ENCODE results near the gene SYNGR2.

Gene SYNGR2

DNA sequence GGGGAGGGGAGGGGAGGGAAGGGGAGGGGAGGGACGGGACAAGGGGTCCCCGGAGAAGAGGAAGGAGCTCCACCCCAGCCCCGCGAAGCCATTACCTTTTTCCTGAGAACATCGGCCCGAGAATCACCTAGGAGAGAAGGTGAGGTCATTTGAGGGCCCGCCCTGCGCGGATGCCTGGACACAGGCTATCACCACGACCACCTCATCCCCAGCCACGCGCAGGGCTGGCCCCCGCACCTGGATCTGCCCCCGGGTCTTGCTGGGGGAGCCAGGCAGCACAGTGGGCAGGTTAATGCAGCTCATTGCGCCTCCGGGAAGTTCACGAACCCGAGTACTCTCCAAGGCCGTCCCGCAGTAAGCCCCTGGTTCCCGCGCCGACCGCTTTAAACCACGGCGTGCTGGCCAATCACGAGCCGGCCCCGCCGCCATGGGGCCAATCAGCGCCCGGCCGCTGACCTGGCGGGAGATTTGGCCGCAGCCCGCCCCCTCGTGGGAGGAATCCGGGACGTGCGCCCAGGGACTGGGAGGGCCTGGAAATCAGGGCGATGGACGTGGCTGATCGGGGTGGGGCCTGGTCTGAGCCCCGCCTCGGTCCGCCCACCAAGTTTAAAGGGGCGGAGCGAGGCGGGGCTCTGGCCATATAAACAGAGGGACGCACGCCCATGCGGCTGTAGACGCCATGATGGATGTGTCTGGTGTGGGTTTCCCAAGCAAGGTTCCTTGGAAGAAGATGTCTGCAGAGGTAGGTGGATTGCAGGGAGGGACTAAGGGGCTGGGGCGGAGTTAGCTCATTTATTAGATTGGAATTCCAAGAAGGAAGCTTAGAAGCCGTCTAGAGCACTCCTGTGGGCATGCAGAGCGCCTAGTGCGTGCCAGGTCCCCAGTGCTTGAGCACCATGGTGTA, 18.6 kb downstream of the SYNGR2 start, which contains the start of the genes AFMID and TK1 (continued):
- TF ChIP-seq, protein P1, sequence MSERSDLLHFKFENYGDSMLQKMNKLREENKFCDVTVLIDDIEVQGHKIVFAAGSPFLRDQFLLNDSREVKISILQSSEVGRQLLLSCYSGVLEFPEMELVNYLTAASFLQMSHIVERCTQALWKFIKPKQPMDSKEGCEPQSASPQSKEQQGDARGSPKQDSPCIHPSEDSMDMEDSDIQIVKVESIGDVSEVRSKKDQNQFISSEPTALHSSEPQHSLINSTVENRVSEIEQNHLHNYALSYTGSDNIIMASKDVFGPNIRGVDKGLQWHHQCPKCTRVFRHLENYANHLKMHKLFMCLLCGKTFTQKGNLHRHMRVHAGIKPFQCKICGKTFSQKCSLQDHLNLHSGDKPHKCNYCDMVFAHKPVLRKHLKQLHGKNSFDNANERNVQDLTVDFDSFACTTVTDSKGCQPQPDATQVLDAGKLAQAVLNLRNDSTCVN (tag by site-specific recombination; optimal IDR thresholded peaks at IDR 0.05) = peak; percentile 72
- TF ChIP-seq ZNF423 (tag by site-specific recombination; IDR thresholded peaks at IDR 0.05) (no peak), ZNF501 (tag by site-specific recombination; IDR thresholded peaks at IDR 0.05) (peak; percentile 62), ZNF792 (tag by site-specific recombination; IDR thresholded peaks at IDR 0.05) (no peak), SP2 (tag by site-specific recombination; IDR thresholded peaks at IDR 0.05) (peak; percentile 99), SP3 (tag by site-specific recombination; IDR thresholded peaks at IDR 0.05) (peak; percentile 100), HOXA7 (CRISPR knock-in tag; IDR thresholded peaks at IDR 0.05; ENCODE audit: borderline replicate concordance) (no peak), ZNF2 (tag by site-specific recombination; IDR thresholded peaks at IDR 0.05) (peak; percentile 75; the same call in 1 of the 2 replicates), ZNF747 (tag by site-specific recombination; IDR thresholded peaks at IDR 0.05) (no peak), MEIS1 (CRISPR knock-in tag; IDR thresholded peaks at IDR 0.05; ENCODE audit: borderline replicate concordance) (no peak), FEZF1 (tag by site-specific recombination; IDR thresholded peaks at IDR 0.05) (peak; percentile 18; the same call in 1 of the 2 replicates), ZNF223 (tag by site-specific recombination; IDR thresholded peaks at IDR 0.05) (no peak), CTCF (tag by site-specific recombination; IDR thresholded peaks at IDR 0.05) (peak; percentile 99), ZNF211 (tag by site-specific recombination; IDR thresholded peaks at IDR 0.05; ENCODE audit: low read depth) (no peak), ZNF768 (tag by site-specific recombination; IDR thresholded peaks at IDR 0.05) (no peak), MYNN (tag by site-specific recombination; IDR thresholded peaks at IDR 0.05; ENCODE audit: borderline replicate concordance) (0 out of 2 replicates have a peak, but pooled peaks have one; percentile 44), ZNF221 (tag by site-specific recombination; IDR thresholded peaks at IDR 0.05; ENCODE audit: borderline replicate concordance) (no peak), PRDM10 (tag by site-specific recombination; IDR thresholded peaks at IDR 0.05) (peak; percentile 73; the same call in 1 of the 2 replicates), ZNF514 (tag by site-specific recombination; IDR thresholded peaks at IDR 0.05) (no peak), ZNF626 (tag by site-specific recombination; IDR thresholded peaks at IDR 0.05) (no peak), PRDM1 (tag by site-specific recombination; IDR thresholded peaks at IDR 0.05) (no peak), ZNF76 (tag by site-specific recombination; IDR thresholded peaks at IDR 0.05; ENCODE audit: borderline replicate concordance, low read depth) (peak; percentile 76; the same call in 1 of the 2 replicates), ZNF555 (tag by site-specific recombination; conservative IDR thresholded peaks at IDR 0.05) (no peak), ZNF404 (tag by site-specific recombination; IDR thresholded peaks at IDR 0.05) (no peak), KLF10 (tag by site-specific recombination; IDR thresholded peaks at IDR 0.05) (peak; percentile 57; the same call in 1 of the 2 replicates), BCL11B (tag by site-specific recombination; IDR thresholded peaks at IDR 0.05; ENCODE audit: low read depth) (peak; percentile 95)
- TF ChIP-seq, protein P2, sequence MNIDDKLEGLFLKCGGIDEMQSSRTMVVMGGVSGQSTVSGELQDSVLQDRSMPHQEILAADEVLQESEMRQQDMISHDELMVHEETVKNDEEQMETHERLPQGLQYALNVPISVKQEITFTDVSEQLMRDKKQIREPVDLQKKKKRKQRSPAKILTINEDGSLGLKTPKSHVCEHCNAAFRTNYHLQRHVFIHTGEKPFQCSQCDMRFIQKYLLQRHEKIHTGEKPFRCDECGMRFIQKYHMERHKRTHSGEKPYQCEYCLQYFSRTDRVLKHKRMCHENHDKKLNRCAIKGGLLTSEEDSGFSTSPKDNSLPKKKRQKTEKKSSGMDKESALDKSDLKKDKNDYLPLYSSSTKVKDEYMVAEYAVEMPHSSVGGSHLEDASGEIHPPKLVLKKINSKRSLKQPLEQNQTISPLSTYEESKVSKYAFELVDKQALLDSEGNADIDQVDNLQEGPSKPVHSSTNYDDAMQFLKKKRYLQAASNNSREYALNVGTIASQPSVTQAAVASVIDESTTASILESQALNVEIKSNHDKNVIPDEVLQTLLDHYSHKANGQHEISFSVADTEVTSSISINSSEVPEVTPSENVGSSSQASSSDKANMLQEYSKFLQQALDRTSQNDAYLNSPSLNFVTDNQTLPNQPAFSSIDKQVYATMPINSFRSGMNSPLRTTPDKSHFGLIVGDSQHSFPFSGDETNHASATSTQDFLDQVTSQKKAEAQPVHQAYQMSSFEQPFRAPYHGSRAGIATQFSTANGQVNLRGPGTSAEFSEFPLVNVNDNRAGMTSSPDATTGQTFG (tag by site-specific recombination; IDR thresholded peaks at IDR 0.05; ENCODE audit: borderline replicate concordance) = no peak
- TF ChIP-seq, protein P3, sequence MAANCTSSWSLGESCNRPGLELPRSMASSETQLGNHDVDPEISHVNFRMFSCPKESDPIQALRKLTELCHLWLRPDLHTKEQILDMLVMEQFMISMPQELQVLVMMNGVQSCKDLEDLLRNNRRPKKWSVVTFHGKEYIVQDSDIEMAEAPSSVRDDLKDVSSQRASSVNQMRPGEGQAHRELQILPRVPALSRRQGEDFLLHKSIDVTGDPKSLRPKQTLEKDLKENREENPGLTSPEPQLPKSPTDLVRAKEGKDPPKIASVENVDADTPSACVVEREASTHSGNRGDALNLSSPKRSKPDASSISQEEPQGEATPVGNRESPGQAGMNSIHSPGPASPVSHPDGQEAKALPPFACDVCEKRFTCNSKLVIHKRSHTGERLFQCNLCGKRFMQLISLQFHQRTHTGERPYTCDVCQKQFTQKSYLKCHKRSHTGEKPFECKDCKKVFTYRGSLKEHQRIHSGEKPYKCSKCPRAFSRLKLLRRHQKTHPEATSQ (tag by site-specific recombination; IDR thresholded peaks at IDR 0.05) = peak; percentile 56; the same call in 1 of the 2 replicates

Data from HEK293 (cell line).